ENCODE measurements around the gene KRTAP5-10. TPM values are rescaled to one million over a fixed set of nuclear protein-coding genes. Genes with fewer than 3 reads are reported as not detected.

KRTAP5-10 gene
- total and polyA plus RNA-seq, 2 of the 8 experiments (the other 6 are each of a cell fraction or from before 2014, with no cell fraction given) = 0.12 TPM; not detected in 1

DNA sequence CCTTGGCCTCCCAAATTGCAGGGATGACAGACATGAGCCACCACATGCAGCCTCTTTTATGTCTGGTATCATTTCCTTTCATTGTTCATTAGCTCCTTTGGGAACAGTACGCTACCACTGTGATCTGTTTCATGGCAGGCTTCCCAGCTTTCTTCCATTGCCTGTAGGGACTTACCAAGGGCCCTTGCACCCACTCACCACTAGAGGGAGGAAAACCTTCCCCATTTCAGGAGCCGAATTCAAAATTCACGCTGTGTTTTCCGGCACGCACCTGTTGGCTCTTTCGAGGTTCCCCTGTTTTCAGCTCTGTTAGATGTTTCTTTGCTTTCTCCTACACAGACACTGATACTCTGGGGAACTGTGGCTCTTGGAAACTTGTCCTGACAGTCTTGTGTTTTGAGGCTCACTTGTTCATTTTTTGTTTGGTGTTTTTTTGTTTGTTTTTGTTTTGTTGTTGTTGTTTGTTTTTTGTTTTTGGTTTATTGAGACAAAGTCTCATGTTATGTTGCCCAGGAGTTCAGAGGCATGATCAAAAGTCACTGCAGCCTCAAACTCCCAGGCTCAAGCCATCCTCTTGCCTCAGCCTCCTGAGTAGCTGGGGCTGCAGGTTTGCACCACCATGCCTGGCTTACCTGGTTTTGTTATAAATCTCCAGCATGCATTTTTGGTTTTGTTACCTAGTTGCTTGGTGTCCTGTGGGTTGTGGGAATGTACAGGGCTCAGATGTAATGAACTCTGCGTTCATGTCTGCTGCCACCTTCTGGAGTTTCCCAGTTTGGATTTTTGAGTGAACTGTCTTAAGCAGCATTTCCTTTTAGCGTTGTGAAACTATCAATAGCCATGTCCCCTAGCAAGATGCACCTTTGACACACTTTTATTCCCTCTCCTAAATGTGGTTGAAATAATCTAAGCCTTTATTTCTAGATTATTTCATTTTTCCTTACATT lies 15.0 kb downstream of the KRTAP5-10 start:
- Histone ChIP-seq H3K56ac (replicated peaks; ENCODE audit: insufficient read length, low read depth, low read length) (no peak overlapping the region), H3K9ac (replicated peaks in 1 of 4; ENCODE audit: extremely low read depth in 1 of 4, low read depth in 3 of 4, low read length in 3 of 4) (no peak overlapping the region), H4K8ac (ENCODE audit: extremely low read depth, insufficient read depth, low read length) (no peak overlapping the region; the same call in 1 of the 2 replicates), H3K23ac (ENCODE audit: insufficient read length) (no peak overlapping the region), H3K4ac (replicated peaks; ENCODE audit: insufficient read length, low read depth, low read length) (no peak overlapping the region), H3K4me1 (replicated peaks in 1 of 4; ENCODE audit: control insufficient read depth in 3 of 4, insufficient read depth in 4 of 4, low read length in 3 of 4) (peaks cover 0 to 3% (median 3%) of the 10 kb centered on the region in 4 experiments; a peak in 4 of 7 replicates), H2AFZ (ENCODE audit: low read length) (no peak overlapping the region), H3K4me2 (ENCODE audit: insufficient read depth in 1 of 2, low read depth in 2 of 2, low read length in 2 of 2) (no peak overlapping the region), H2BK20ac (ENCODE audit: low read length) (no peak overlapping the region), H2AK5ac (ENCODE audit: low read depth, low read length) (no peak overlapping the region), H3K36me3 (ENCODE audit: control insufficient read depth in 2 of 4, insufficient read depth in 4 of 4, low read length in 3 of 4) (no peaks in the 10 kb centered on the region), H3K27me3 (replicated peaks in 1 of 4; ENCODE audit: control insufficient read depth in 3 of 4, extremely low read depth in 1 of 4, insufficient read depth in 3 of 4, low read length in 3 of 4) (peaks cover 0 to 5% (median 1%) of the 10 kb centered on the region in 4 experiments; a peak in 2 of 7 replicates), H3K27ac (ENCODE audit: low read depth, low read length) (no peak overlapping the region), H3K4me3 (ENCODE audit: extremely low read depth in 1 of 4, insufficient read depth in 2 of 4, low read depth in 3 of 4, low read length in 4 of 4) (no peak overlapping the region), H2BK120ac (replicated peaks; ENCODE audit: low read depth, low read length) (no peak overlapping the region), H4K20me1 (replicated peaks in 1 of 2; ENCODE audit: control insufficient read depth in 1 of 2, insufficient read depth in 2 of 2, low read length in 2 of 2) (peaks cover 0 to 5% of the 10 kb centered on the region in 2 experiments), H2BK15ac (ENCODE audit: low read length) (0 out of 2 replicates have a peak overlapping the region, but pooled peaks have one; percentile 81), H4K5ac (ENCODE audit: insufficient read length, low read depth, low read length) (no peak overlapping the region), H3K79me1 (ENCODE audit: low read depth, low read length) (no peaks in the 10 kb centered on the region), H2BK12ac (ENCODE audit: low read depth, low read length) (no peak overlapping the region), H2BK5ac (ENCODE audit: low read depth, low read length) (no peak overlapping the region), H4K91ac (replicated peaks; ENCODE audit: insufficient read length, low read length) (no peak overlapping the region), H3K9me3 (ENCODE audit: insufficient read depth in 2 of 2, low read depth in 1 of 2, low read length in 1 of 2) (no peaks in the 10 kb centered on the region), H3K23me2 (ENCODE audit: low read depth, low read length) (peaks cover 5% of the 10 kb centered on the region; the same call in 1 of the 2 replicates), H3K14ac (ENCODE audit: insufficient read length) (no peak overlapping the region), H3K18ac (ENCODE audit: extremely low read depth, low read length) (no peak overlapping the region), H3K79me2 (ENCODE audit: control insufficient read depth in 1 of 2, insufficient read depth in 2 of 2, low read length in 2 of 2) (no peaks in the 10 kb centered on the region; a peak in 1 of 4 replicates)
- ChIA-PET CTCF (ENCODE audit: partially characterized antibody) (interaction anchor here (0.7 to 2.5 kb wide), 18 partner anchors 8 to 252 kb away, joined by 3 to 15 read pairs (median 4); partner anchors contain the start of genes DHCR7, KRTAP5-10, KRTAP5-9 and NADSYN1), POLR2A (ENCODE audit: partially characterized antibody) (no interaction called here)
- 44% methylated on average over 8 of the region's 8 CpGs; no CpG with 5 or more reads in 1 of the 2 experiments for WGBS, 2 experiments (ENCODE audit: extremely low coverage in 1 of 2, insufficient coverage in 1 of 2, insufficient read length in 1 of 2, insufficient replicate concordance in 2 of 2, low coverage in 1 of 2, low lambda C conversion rate in 2 of 2, missing lambda C conversion rate in 1 of 2)
- DNase-seq (ENCODE audit: low read depth in 1 of 2, low spot score in 2 of 2) (peak in 1 of 2 experiments; percentile 31), FAIRE-seq (peak; percentile 45)
- TF ChIP-seq, protein P1, sequence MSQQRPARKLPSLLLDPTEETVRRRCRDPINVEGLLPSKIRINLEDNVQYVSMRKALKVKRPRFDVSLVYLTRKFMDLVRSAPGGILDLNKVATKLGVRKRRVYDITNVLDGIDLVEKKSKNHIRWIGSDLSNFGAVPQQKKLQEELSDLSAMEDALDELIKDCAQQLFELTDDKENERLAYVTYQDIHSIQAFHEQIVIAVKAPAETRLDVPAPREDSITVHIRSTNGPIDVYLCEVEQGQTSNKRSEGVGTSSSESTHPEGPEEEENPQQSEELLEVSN (IDR thresholded peaks at IDR 0.05) = peak; percentile 82
- TF ChIP-seq RAD21 (IDR thresholded peaks at IDR 0.05 in 1 of 2, conservative IDR thresholded peaks at IDR 0.05 in 1 of 2; ENCODE audit: low read depth in 2 of 2, low read length in 2 of 2) = peak; percentile 29 to 61; a peak in 2 of 4 replicates
- TF ChIP-seq PHF8 (conservative IDR thresholded peaks at IDR 0.05; ENCODE audit: low read depth, low read length) = no peak
- TF ChIP-seq RFX5 (IDR thresholded peaks at IDR 0.05; ENCODE audit: borderline replicate concordance, low read depth, low read length) = no peak
- TF ChIP-seq, protein P2, sequence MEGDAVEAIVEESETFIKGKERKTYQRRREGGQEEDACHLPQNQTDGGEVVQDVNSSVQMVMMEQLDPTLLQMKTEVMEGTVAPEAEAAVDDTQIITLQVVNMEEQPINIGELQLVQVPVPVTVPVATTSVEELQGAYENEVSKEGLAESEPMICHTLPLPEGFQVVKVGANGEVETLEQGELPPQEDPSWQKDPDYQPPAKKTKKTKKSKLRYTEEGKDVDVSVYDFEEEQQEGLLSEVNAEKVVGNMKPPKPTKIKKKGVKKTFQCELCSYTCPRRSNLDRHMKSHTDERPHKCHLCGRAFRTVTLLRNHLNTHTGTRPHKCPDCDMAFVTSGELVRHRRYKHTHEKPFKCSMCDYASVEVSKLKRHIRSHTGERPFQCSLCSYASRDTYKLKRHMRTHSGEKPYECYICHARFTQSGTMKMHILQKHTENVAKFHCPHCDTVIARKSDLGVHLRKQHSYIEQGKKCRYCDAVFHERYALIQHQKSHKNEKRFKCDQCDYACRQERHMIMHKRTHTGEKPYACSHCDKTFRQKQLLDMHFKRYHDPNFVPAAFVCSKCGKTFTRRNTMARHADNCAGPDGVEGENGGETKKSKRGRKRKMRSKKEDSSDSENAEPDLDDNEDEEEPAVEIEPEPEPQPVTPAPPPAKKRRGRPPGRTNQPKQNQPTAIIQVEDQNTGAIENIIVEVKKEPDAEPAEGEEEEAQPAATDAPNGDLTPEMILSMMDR (IDR thresholded peaks at IDR 0.05; ENCODE audit: control extremely low read depth in 1 of 3, insufficient read depth in 1 of 3, low read depth in 1 of 3, low read length in 3 of 3) = peak; percentile 63 to 91 (median 65)
- no peak for TF ChIP-seq NRF1 (IDR thresholded peaks at IDR 0.05; ENCODE audit: low read depth, low read length)
